ENCODE measurements around the gene ZDHHC6. TPM values are rescaled to one million over a fixed set of nuclear protein-coding genes. Genes with fewer than 3 reads are reported as not detected.
A peak's percentile ranks its signal among the peaks of the same experiment; 100 is the strongest.

Gene ZDHHC6
- total and polyA plus RNA-seq, 8 donors = 20.0 to 57.1 (median 25.5) TPM

DNA sequence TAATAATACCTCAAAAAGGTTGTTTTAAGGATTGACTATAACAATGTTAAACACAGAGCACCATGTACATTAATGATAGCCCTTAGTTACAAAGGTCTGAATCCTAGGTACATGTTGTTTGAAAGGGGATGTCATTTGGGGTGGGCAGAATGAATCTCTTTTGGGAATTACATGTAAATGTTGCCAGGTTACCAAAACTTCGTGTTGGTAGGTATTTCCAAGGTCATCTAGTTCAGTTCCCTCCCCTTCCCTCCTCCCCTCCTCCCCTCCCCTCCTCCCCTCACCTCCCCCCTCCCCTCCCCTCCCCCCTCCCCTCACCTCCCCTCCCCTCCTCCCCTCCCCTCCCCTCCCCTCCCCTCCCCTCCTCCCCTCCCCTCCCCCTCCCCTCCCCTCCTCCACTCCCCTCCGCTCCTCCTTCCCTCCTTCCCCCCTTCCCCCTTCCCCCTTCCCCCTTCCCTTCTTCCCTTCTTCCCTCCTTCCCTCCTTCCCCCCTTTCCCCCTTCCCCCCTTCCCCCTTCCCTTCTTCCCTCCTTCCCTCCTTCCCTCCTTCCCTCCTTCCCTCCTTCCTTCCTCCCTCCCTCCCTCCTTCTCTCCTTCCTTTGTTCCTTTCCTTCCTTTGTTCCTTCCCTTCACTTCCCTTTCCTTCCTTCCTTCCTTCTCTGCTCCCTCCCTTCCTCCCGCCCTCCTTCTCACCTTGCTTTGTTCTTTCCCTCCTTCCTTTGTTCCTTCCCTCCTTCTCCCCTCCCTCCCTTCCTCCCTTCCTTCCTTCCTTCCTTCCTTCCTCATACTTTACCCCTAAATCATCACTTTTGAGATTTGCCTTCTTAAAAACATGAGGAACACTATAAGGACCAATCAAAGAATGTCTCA, 8.4 kb upstream of the ZDHHC6 start:
- 70 to 79% (median 77%) methylated on average over 2 to 3 of the region's 3 CpGs for WGBS, 5 donors

DNA sequence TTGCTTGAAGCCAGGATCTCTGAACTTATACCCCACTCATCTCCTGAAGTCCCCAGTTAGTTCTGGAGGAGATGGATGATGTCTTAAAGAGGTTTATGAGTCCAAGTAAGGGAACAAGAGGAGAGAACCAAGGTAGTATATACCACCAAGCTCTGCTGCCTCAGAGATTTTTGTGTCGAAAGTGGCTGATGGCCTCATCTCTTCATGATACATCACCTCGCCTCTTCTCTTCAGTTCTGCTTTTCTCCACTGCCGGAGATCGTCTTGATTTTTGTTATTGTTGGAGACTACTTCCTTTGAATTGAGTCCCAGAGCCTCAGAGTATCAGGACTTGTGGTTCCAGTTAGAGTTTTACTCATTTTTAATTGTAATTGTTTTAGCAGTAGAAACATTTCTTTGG, 2.2 kb upstream of the ZDHHC6 start:
- Histone ChIP-seq H3K4me1 (peaks cover 16 to 48% (median 38%) of the 10 kb centered on the region in 4 donors), H3K9me3 (no peaks in the 10 kb centered on the region), H3K27me3 (no peaks in the 10 kb centered on the region), H3K36me3 (peaks cover 0 to 24% (median 17%) of the 10 kb centered on the region in 4 donors), H3K4me3 (no peak overlapping the region), H3K27ac (no peak overlapping the region)
- TF ChIP-seq, protein P1, sequence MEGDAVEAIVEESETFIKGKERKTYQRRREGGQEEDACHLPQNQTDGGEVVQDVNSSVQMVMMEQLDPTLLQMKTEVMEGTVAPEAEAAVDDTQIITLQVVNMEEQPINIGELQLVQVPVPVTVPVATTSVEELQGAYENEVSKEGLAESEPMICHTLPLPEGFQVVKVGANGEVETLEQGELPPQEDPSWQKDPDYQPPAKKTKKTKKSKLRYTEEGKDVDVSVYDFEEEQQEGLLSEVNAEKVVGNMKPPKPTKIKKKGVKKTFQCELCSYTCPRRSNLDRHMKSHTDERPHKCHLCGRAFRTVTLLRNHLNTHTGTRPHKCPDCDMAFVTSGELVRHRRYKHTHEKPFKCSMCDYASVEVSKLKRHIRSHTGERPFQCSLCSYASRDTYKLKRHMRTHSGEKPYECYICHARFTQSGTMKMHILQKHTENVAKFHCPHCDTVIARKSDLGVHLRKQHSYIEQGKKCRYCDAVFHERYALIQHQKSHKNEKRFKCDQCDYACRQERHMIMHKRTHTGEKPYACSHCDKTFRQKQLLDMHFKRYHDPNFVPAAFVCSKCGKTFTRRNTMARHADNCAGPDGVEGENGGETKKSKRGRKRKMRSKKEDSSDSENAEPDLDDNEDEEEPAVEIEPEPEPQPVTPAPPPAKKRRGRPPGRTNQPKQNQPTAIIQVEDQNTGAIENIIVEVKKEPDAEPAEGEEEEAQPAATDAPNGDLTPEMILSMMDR (IDR thresholded peaks at IDR 0.05) = no peak
- TF ChIP-seq POLR2AphosphoS5 (IDR thresholded peaks at IDR 0.05) = no peak
- TF ChIP-seq EP300 (IDR thresholded peaks at IDR 0.05) = no peak
- TF ChIP-seq POLR2A (IDR thresholded peaks at IDR 0.05) = no peak
- no peak for DNase-seq
- WGBS, 5 donors = 76 to 91% (median 85%) methylated on average over 4 of the region's 4 CpGs
- intact Hi-C loops (cut with DNase I; ENCODE audit: low total_unique reads) = no loop called here

More for the DNA sequence above, 8.4 kb upstream of the ZDHHC6 start:
- DNase-seq = no peak
- intact Hi-C loops (cut with DNase I; ENCODE audit: low total_unique reads) = no loop called here
- H3K27me3 ChIP-seq = no peaks in the 10 kb centered on the region
- H3K27ac ChIP-seq = no peak overlapping the region
- no peaks in the 10 kb centered on the region for H3K4me1 ChIP-seq
- no peaks in the 10 kb centered on the region for H3K9me3 ChIP-seq
- H3K4me3 ChIP-seq = no peak overlapping the region
- H3K36me3 ChIP-seq = no peaks in the 10 kb centered on the region
- TF ChIP-seq EP300 (IDR thresholded peaks at IDR 0.05) (no peak), POLR2A (IDR thresholded peaks at IDR 0.05) (no peak), POLR2AphosphoS5 (IDR thresholded peaks at IDR 0.05) (no peak)
- TF ChIP-seq, protein P1 (IDR thresholded peaks at IDR 0.05) = no peak

DNA sequence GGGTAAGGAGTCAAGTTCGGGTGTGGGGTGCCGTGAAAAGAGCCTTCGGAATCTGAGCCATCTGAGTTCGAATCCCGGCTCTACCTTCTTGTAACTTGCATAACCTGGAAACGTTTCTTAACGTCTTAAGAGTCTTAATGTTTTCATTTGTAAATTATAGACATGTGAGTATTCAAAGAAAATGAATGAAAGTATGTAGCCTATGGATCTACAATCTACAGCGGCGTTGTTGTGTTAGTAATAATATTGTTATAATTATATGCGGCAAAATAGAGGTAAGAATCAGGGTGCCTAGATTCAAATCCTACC, 860 bp upstream of the ZDHHC6 start:
- peak overlapping the region in 4 of 5 donors; percentile 88 to 91 (median 88) for H3K27ac ChIP-seq
- H3K27me3 ChIP-seq = no peaks in the 10 kb centered on the region
- intact Hi-C loops (cut with DNase I; ENCODE audit: low total_unique reads) = no loop called here
- H3K9me3 ChIP-seq = no peaks in the 10 kb centered on the region
- 2 to 4% (median 2%) methylated on average over 10 of the region's 10 CpGs for WGBS, 5 donors
- no peak for DNase-seq
- peak overlapping the region; percentile 82 to 97 (median 92) for H3K4me3 ChIP-seq
- TF ChIP-seq, protein P1 (IDR thresholded peaks at IDR 0.05) = no peak
- TF ChIP-seq EP300 (IDR thresholded peaks at IDR 0.05) (no peak), POLR2A (IDR thresholded peaks at IDR 0.05) (no peak), POLR2AphosphoS5 (IDR thresholded peaks at IDR 0.05) (no peak)
- H3K4me1 ChIP-seq = peaks cover 16 to 55% (median 39%) of the 10 kb centered on the region in 4 donors
- H3K36me3 ChIP-seq = peaks cover 0 to 36% (median 30%) of the 10 kb centered on the region in 4 donors

DNA sequence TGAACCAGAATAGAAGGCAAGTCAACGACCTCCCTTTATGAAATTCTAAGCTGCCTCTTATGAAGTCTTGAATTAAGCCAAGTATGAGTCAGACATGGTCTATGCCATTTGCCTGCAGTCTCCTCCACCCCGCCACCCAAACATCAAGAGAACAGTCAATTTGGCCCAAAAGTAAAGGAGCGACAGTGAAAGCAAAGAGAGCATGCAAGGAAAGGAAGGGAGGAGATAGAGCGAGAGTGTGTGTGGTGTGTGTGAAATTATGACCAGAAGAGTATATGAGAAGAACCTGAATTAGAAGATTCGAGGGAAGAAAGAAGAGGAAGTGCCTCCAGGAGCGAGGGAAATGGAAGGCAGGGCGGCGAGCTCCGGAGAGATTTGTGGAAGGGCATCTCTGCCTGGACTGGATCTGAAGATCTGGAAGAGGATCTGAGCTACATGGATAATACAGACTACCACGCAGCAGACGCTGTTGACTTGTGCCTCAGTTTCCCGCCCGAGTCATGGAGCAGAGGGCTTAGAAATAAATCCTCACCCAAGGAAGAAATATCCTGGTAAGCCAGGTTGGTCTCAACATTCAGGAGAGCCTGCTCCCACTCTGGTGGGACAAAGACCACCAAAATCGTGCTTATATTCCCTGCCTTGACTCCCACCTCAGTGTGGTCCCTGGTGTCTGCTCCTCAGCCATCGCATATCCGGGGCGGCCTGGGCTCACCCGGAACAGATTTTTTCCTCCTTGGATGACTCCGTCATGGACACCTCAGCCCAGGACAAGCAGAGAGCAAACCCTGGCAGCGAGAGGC, 459 bp downstream of the ZDHHC6 start:
- intact Hi-C loops (cut with DNase I; ENCODE audit: low total_unique reads) = no loop called here
- H3K9me3 ChIP-seq = no peaks in the 10 kb centered on the region
- peak in 1 of 2 donors; percentile 23 for DNase-seq
- peak overlapping the region; percentile 82 to 91 (median 88) for H3K27ac ChIP-seq
- H3K4me3 ChIP-seq = peak overlapping the region; percentile 82 to 97 (median 92)
- peaks cover 16 to 55% (median 39%) of the 10 kb centered on the region in 4 donors for H3K4me1 ChIP-seq
- WGBS, 5 donors = 2 to 4% (median 3%) methylated on average over 19 to 20 of the region's 20 CpGs
- no peaks in the 10 kb centered on the region for H3K27me3 ChIP-seq
- TF ChIP-seq POLR2AphosphoS5 (IDR thresholded peaks at IDR 0.05) = no peak
- TF ChIP-seq, protein P1 (IDR thresholded peaks at IDR 0.05) = no peak
- TF ChIP-seq POLR2A (IDR thresholded peaks at IDR 0.05) = no peak
- TF ChIP-seq EP300 (IDR thresholded peaks at IDR 0.05) = no peak
- peaks cover 0 to 48% (median 43%) of the 10 kb centered on the region in 4 donors for H3K36me3 ChIP-seq
